ENCODE results near the gene ZNF566. TPM values are rescaled to one million over a fixed set of nuclear protein-coding genes. Genes with fewer than 3 reads are reported as not detected.

The ZNF566 gene
- total RNA-seq (10 to 100 TPM in 7 of 9 donors, 1 to 10 TPM in 2; 7.4 to 20.9 (median 13.1) TPM), polyA plus RNA-seq (10 to 100 TPM in 2 of 3 donors, 1 to 10 TPM in 1; 9.5 to 12.3 (median 10.6) TPM)
- long read RNA-seq, donor 1, partial matches to known transcripts = 0 of 1 reads
- long read RNA-seq, donor 1, other reads (novel, unspliced or antisense) = 0 of 1 reads
- long read RNA-seq, donor 2 = 0 reads
- long read RNA-seq, donor 3, partial matches to known transcripts = 0 of 3 reads
- long read RNA-seq, donor 3, other reads (novel, unspliced or antisense) = 0 of 3 reads
- long read RNA-seq, donor 4, partial matches to known transcripts = 1 of 2 reads
- long read RNA-seq, donor 4, other reads (novel, unspliced or antisense) = 0 of 2 reads
- long read RNA-seq, donor 5, partial matches to known transcripts = 0 of 5 reads
- long read RNA-seq, donor 5, other reads (novel, unspliced or antisense) = 3 of 5 reads
- long read RNA-seq, donor 6, partial matches to known transcripts = 0 of 2 reads
- long read RNA-seq, donor 6, other reads (novel, unspliced or antisense) = 0 of 2 reads
- long read RNA-seq, donor 7, partial matches to known transcripts = 0 of 1 reads
- long read RNA-seq, donor 7, other reads (novel, unspliced or antisense) = 0 of 1 reads
- long read RNA-seq, donor 8 = 0 reads
- long read RNA-seq, donor 9, partial matches to known transcripts = 0 of 2 reads
- long read RNA-seq, donor 9, other reads (novel, unspliced or antisense) = 0 of 2 reads
- long read RNA-seq, donor 10, partial matches to known transcripts = 0 of 2 reads
- long read RNA-seq, donor 10, other reads (novel, unspliced or antisense) = 0 of 2 reads

- DNase-seq = peak; percentile 91 to 98 (median 94)
- no peaks in the 10 kb centered on the region for H3K27me3 ChIP-seq
- intact Hi-C loops (cut with DNase I) = loop anchor here in 1 of 2 donors (10.0 kb wide), 1 partner anchor 285 kb away; no protein-coding TSS in a partner anchor
Observed at GRCh38 chr19:36489118-36489919, at the start of gene ZNF566. Gene ZNF566 (minus strand): TSS chr19:36489561. CDS start chr19:36476557, 13,004 bp downstream.

GRCh38 chr19:36528921-36529518 lies 39.7 kb upstream of the ZNF566 start:
- peaks cover 0 to 12% (median 0%) of the 10 kb centered on the region in 3 donors for H3K9me3 ChIP-seq (replicated peaks in 1 of 3)
- 8 to 16% (median 11%) methylated on average over 12 of the region's 12 CpGs for WGBS, 4 donors
- peak overlapping the region; percentile 55 to 93 (median 89) for H3K27ac ChIP-seq
- peaks cover 0 to 19% of the 10 kb centered on the region in 2 donors for H3K4me1 ChIP-seq (replicated peaks in 1 of 2)
- peak overlapping the region; percentile 21 to 93 (median 65) for H3K4me3 ChIP-seq
- intact Hi-C loops (cut with DNase I) = no loop called here
- H3K27me3 ChIP-seq = no peaks in the 10 kb centered on the region
- no peaks in the 10 kb centered on the region for H3K36me3 ChIP-seq (replicated peaks in 1 of 2)
- peak in 3 of 7 donors; percentile 5 to 24 (median 21) for DNase-seq
- no peak for TF ChIP-seq POLR2A (IDR thresholded peaks at IDR 0.05)
- TF ChIP-seq, protein P1, sequence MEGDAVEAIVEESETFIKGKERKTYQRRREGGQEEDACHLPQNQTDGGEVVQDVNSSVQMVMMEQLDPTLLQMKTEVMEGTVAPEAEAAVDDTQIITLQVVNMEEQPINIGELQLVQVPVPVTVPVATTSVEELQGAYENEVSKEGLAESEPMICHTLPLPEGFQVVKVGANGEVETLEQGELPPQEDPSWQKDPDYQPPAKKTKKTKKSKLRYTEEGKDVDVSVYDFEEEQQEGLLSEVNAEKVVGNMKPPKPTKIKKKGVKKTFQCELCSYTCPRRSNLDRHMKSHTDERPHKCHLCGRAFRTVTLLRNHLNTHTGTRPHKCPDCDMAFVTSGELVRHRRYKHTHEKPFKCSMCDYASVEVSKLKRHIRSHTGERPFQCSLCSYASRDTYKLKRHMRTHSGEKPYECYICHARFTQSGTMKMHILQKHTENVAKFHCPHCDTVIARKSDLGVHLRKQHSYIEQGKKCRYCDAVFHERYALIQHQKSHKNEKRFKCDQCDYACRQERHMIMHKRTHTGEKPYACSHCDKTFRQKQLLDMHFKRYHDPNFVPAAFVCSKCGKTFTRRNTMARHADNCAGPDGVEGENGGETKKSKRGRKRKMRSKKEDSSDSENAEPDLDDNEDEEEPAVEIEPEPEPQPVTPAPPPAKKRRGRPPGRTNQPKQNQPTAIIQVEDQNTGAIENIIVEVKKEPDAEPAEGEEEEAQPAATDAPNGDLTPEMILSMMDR (IDR thresholded peaks at IDR 0.05) = no peak

More at GRCh38 chr19:36489118-36489919, at the start of gene ZNF566:
- Histone ChIP-seq H3K27ac (peak within 1 kb of the TSS; percentile 83 to 98 (median 96)), H3K4me1 (replicated peaks in 1 of 2) (peaks cover 0 to 10% of the 10 kb centered on the region in 2 donors), H3K36me3 (replicated peaks in 1 of 2) (no peaks in the 10 kb centered on the region), H3K4me3 (peak within 1 kb of the TSS; percentile 30 to 89 (median 76)), H3K9me3 (replicated peaks in 1 of 3) (no peaks in the 10 kb centered on the region)
- peak; percentile 19 to 77 for TF ChIP-seq POLR2A (IDR thresholded peaks at IDR 0.05)
- TF ChIP-seq, protein P1 (IDR thresholded peaks at IDR 0.05) = peak in 1 of 6 experiments; percentile 15
- 0% methylated on average over 2 to 53 of the region's 53 CpGs for WGBS, 4 donors

DNA sequence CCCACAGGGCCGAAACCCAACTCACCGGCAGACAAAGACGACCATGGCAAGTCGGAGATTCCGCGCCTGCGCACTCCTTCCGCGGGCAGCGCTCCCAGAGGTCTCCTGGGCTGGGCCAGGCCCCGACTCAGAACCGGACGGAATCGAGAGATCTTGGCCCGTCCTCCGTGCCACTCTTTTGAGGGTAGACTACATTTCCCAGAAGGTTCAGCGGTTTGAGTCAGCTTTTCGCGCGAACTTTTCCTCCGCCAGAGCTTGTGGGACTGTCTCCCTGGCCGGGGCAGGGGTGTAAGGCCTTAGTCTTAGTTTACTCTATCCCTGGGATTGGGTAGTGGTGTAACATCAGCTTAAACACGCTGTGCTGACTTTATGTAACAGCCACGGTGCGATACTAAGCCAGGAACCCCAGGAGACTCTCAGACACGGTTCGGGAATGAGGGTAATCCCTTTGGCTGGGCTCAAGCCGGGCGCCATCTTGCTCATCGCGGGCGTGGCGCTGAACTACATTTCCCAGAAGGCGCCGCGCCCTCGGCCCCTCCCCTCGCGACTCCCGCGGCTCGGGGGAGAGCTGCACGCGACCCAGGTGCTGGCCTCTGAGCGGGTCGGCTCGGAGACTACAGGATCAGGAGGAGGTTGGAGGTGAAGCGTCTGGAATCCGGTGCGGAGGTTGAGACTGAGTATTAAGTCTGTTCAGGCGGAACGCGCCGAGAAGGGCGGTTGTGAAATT lies 39.0 kb upstream of the ZNF566 start, which contains the start of gene ZNF260:
Gene ZNF260, minus strand, starts transcription at position 78 of the 727 bp plus-strand sequence. CDS start 13,033 bp downstream, outside the sequence.
- 0 to 1% (median 0%) methylated on average over 7 to 55 of the region's 55 CpGs for WGBS, 4 donors
- peak; percentile 40 to 67 for TF ChIP-seq POLR2A (IDR thresholded peaks at IDR 0.05)
- TF ChIP-seq, protein P1 (IDR thresholded peaks at IDR 0.05) = peak in 1 of 6 experiments; percentile 7

More for the DNA sequence above, 39.0 kb upstream of the ZNF566 start, which contains the start of gene ZNF260:
- H3K9me3 ChIP-seq (replicated peaks in 1 of 3) = peaks cover 0 to 7% (median 0%) of the 10 kb centered on the region in 3 donors
- intact Hi-C loops (cut with DNase I) = no loop called here
- H3K4me1 ChIP-seq (replicated peaks in 1 of 2) = peaks cover 0 to 19% of the 10 kb centered on the region in 2 donors
- DNase-seq = peak; percentile 97 to 99 (median 98)
- H3K4me3 ChIP-seq = peak within 1 kb of the TSS; percentile 21 to 97 (median 65)
- no peaks in the 10 kb centered on the region for H3K36me3 ChIP-seq (replicated peaks in 1 of 2)
- peak within 1 kb of the TSS; percentile 55 to 93 (median 89) for H3K27ac ChIP-seq
- H3K27me3 ChIP-seq = no peaks in the 10 kb centered on the region
